Keratinocyte (primary cell): ENCODE results near the gene RDH5.
"Not testable (repeated sequence)": the region's sequence is repeated elsewhere in the genome, so short reads cannot be mapped to it uniquely, and the experiment has no call there.

Source experiments
- CTCF ChIP-seq, 3 experiments: IDR thresholded peaks in 1 of 3; conservative IDR thresholded peaks in 1 of 3; optimal IDR thresholded peaks in 1 of 3; 2 replicates in 2 of 3; 3 replicates in 1 of 3; pipeline versions ENCODE3 to v1.5.1; 2011; ENCODE audit warnings: low read length in 3 of 3, mild to moderate bottlenecking in 3 of 3, moderate library complexity in 2 of 3, control low read depth in 1 of 3, inconsistent platforms in 1 of 3; ENCODE audit not compliant: insufficient read depth in 2 of 3; ENCODE audit errors: extremely low read depth in 1 of 3
- EZH2 ChIP-seq: IDR thresholded peaks from one replicate; pipeline ENCODE4 v1.6.1; 2012; ENCODE audit warnings: inconsistent platforms, mild to moderate bottlenecking, low read length, moderate library complexity

- not testable (repeated sequence) for TF ChIP-seq CTCF (optimal IDR thresholded peaks at IDR 0.05 in 1 of 3, IDR thresholded peaks at IDR 0.05 in 1 of 3, conservative IDR thresholded peaks at IDR 0.05 in 1 of 3; ENCODE audit: extremely low read depth in 1 of 3, insufficient read depth in 2 of 3, low read length in 3 of 3); EZH2
Observed at GRCh38 chr12:55758575-55758974, 38.4 kb downstream of the RDH5 start.
